ENCODE data around the gene SPATA3.

SPATA3 gene

GRCh38 chr2:231030725-231031124, 34.8 kb downstream of the SPATA3 start:
- no peak for TF ChIP-seq CTCF (IDR thresholded peaks at IDR 0.05; ENCODE audit: low read depth, low read length)
- H3K4me3 ChIP-seq (ENCODE audit: low read depth, low read length): no peak overlapping the region

- TF ChIP-seq CTCF (IDR thresholded peaks at IDR 0.05; ENCODE audit: low read depth, low read length): no peak
- H3K4me3 ChIP-seq (ENCODE audit: low read depth, low read length): no peak overlapping the region
Observed at GRCh38 chr2:231032575-231033140, 36.7 kb downstream of the SPATA3 start.

GRCh38 chr2:231033147-231034132, 37.5 kb downstream of the SPATA3 start:
- TF ChIP-seq CTCF (IDR thresholded peaks at IDR 0.05; ENCODE audit: low read depth, low read length): no peak
- no peak overlapping the region for H3K4me3 ChIP-seq (ENCODE audit: low read depth, low read length)

- TF ChIP-seq CTCF (IDR thresholded peaks at IDR 0.05; ENCODE audit: low read depth, low read length): no peak
- H3K4me3 ChIP-seq (ENCODE audit: low read depth, low read length): no peak overlapping the region
Observed at GRCh38 chr2:231034291-231034882, 38.5 kb downstream of the SPATA3 start.

- no peak overlapping the region for H3K4me3 ChIP-seq (ENCODE audit: low read depth, low read length)
- no peak for TF ChIP-seq CTCF (IDR thresholded peaks at IDR 0.05; ENCODE audit: low read depth, low read length)
Observed at GRCh38 chr2:231036131-231036530, 40.2 kb downstream of the SPATA3 start.

- TF ChIP-seq CTCF (IDR thresholded peaks at IDR 0.05; ENCODE audit: low read depth, low read length): no peak
- H3K4me3 ChIP-seq (ENCODE audit: low read depth, low read length): no peak overlapping the region
Observed at GRCh38 chr2:231036578-231037106, 40.7 kb downstream of the SPATA3 start.

Data from WI38 (cell line).